Measurements from ENCODE around the gene SDK1. TPM values are rescaled to one million over a fixed set of nuclear protein-coding genes. Genes with fewer than 3 reads are reported as not detected.

Gene SDK1
- total RNA-seq, 1 donor from 2014 or later, result 0.08 TPM

GRCh38 chr7:3585826-3586225 lies 284.8 kb downstream of the SDK1 start:
- no peak overlapping the region for H3K27ac Mint-ChIP-seq
- H3K4me1 Mint-ChIP-seq (ENCODE audit: low read depth), result no peaks in the 10 kb centered on the region
- intact Hi-C loops (cut with micrococcal nuclease), result no loop called here
- no peaks in the 10 kb centered on the region for H3K9me3 Mint-ChIP-seq
- no peaks in the 10 kb centered on the region for H3K27me3 Mint-ChIP-seq (ENCODE audit: insufficient read depth)
- no peaks in the 10 kb centered on the region for H3K36me3 Mint-ChIP-seq (ENCODE audit: low read depth)
- no peak for DNase-seq (ENCODE audit: low spot score)
- no peak overlapping the region for H3K4me3 Mint-ChIP-seq

GRCh38 chr7:3588341-3588740 lies 287.3 kb downstream of the SDK1 start:
- no peak for DNase-seq (ENCODE audit: low spot score)
- no peaks in the 10 kb centered on the region for H3K9me3 Mint-ChIP-seq

DNA sequence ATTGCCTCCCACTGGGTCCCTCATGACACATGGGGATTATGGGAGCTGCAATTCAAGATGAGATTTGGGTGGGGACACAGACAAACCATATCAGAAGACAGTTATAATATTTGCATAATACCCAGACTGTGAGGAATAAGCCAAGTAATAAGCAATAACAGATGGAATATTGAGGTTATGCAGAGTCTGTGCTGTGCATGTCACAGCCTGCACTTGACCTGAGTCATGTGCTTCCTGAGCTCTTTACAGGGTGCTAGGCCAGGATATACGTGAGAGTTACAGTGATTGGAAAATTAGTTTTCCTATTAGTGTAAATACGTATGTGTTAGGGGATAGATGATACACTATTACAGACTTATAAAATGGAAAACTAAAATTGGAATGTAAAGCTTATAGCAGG lies 288.7 kb downstream of the SDK1 start:
- intact Hi-C loops (cut with micrococcal nuclease), result no loop called here
- H3K27me3 Mint-ChIP-seq (ENCODE audit: insufficient read depth), result peaks cover 2% of the 10 kb centered on the region
- H3K36me3 Mint-ChIP-seq (ENCODE audit: low read depth), result no peaks in the 10 kb centered on the region

More at GRCh38 chr7:3588341-3588740, 287.3 kb downstream of the SDK1 start:
- intact Hi-C loops (cut with micrococcal nuclease), result no loop called here
- peaks cover 2% of the 10 kb centered on the region for H3K27me3 Mint-ChIP-seq (ENCODE audit: insufficient read depth)
- no peaks in the 10 kb centered on the region for H3K36me3 Mint-ChIP-seq (ENCODE audit: low read depth)
- H3K27ac Mint-ChIP-seq, result no peak overlapping the region
- H3K4me1 Mint-ChIP-seq (ENCODE audit: low read depth), result no peaks in the 10 kb centered on the region
- H3K4me3 Mint-ChIP-seq, result no peak overlapping the region

GRCh38 chr7:3591219-3591618 lies 290.2 kb downstream of the SDK1 start:
- Mint-ChIP-seq H3K27me3 (ENCODE audit: insufficient read depth) (peaks cover 2% of the 10 kb centered on the region), H3K4me1 (ENCODE audit: low read depth) (no peaks in the 10 kb centered on the region), H3K27ac (no peak overlapping the region), H3K4me3 (no peak overlapping the region), H3K9me3 (no peaks in the 10 kb centered on the region), H3K36me3 (ENCODE audit: low read depth) (no peaks in the 10 kb centered on the region)
- intact Hi-C loops (cut with micrococcal nuclease), result no loop called here
- no peak for DNase-seq (ENCODE audit: low spot score)

More for the DNA sequence above, 288.7 kb downstream of the SDK1 start:
- no peaks in the 10 kb centered on the region for H3K9me3 Mint-ChIP-seq
- no peak overlapping the region for H3K4me3 Mint-ChIP-seq
- no peak overlapping the region for H3K27ac Mint-ChIP-seq
- no peaks in the 10 kb centered on the region for H3K4me1 Mint-ChIP-seq (ENCODE audit: low read depth)
- no peak for DNase-seq (ENCODE audit: low spot score)

GRCh38 chr7:3591944-3592343 lies 290.9 kb downstream of the SDK1 start:
- Mint-ChIP-seq H3K27ac (no peak overlapping the region), H3K4me1 (ENCODE audit: low read depth) (no peaks in the 10 kb centered on the region), H3K9me3 (no peaks in the 10 kb centered on the region), H3K27me3 (ENCODE audit: insufficient read depth) (peaks cover 2% of the 10 kb centered on the region), H3K36me3 (ENCODE audit: low read depth) (no peaks in the 10 kb centered on the region), H3K4me3 (no peak overlapping the region)
- no peak for DNase-seq (ENCODE audit: low spot score)
- intact Hi-C loops (cut with micrococcal nuclease), result no loop called here

- H3K27me3 Mint-ChIP-seq (ENCODE audit: insufficient read depth), result peaks cover 2% of the 10 kb centered on the region
- no peak for DNase-seq (ENCODE audit: low spot score)
Measured at GRCh38 chr7:3592401-3593134, 291.5 kb downstream of the SDK1 start.

DNA sequence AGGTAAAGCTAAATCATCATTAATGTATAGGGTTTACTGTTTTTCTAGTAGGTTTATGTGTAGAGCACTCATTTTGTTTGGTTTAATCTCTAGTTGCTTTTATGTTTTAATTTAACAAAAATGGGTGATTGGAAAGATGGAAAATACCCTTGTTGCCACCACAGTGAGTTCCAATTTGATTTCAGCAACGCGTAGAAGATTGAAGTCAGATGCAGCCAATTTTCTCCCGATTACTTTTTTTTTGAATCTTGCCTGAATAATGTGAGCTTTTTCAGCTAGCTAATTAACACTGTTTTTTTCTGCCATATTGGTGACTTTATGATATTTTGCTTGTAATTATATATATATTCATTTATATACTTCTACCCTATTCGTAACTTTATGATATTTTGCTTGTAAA lies 293.8 kb downstream of the SDK1 start:
- Mint-ChIP-seq H3K36me3 (ENCODE audit: low read depth) (no peaks in the 10 kb centered on the region), H3K4me3 (no peak overlapping the region), H3K9me3 (no peaks in the 10 kb centered on the region), H3K27ac (no peak overlapping the region), H3K27me3 (ENCODE audit: insufficient read depth) (peaks cover 3% of the 10 kb centered on the region), H3K4me1 (ENCODE audit: low read depth) (no peaks in the 10 kb centered on the region)
- no peak for DNase-seq (ENCODE audit: low spot score)
- intact Hi-C loops (cut with micrococcal nuclease), result no loop called here

More at GRCh38 chr7:3592401-3593134, 291.5 kb downstream of the SDK1 start:
- no peaks in the 10 kb centered on the region for H3K9me3 Mint-ChIP-seq
- intact Hi-C loops (cut with micrococcal nuclease), result no loop called here
- no peak overlapping the region for H3K27ac Mint-ChIP-seq
- no peak overlapping the region for H3K4me3 Mint-ChIP-seq
- no peaks in the 10 kb centered on the region for H3K36me3 Mint-ChIP-seq (ENCODE audit: low read depth)
- H3K4me1 Mint-ChIP-seq (ENCODE audit: low read depth), result no peaks in the 10 kb centered on the region

GRCh38 chr7:3598854-3599253 lies 297.8 kb downstream of the SDK1 start:
- Mint-ChIP-seq H3K9me3 (peaks cover 4% of the 10 kb centered on the region), H3K4me3 (no peak overlapping the region), H3K27me3 (ENCODE audit: insufficient read depth) (peaks cover 2% of the 10 kb centered on the region), H3K36me3 (ENCODE audit: low read depth) (no peaks in the 10 kb centered on the region), H3K27ac (no peak overlapping the region), H3K4me1 (ENCODE audit: low read depth) (no peaks in the 10 kb centered on the region)
- intact Hi-C loops (cut with micrococcal nuclease), result no loop called here
- DNase-seq (ENCODE audit: low spot score), result no peak

GRCh38 chr7:3605222-3605621 lies 304.2 kb downstream of the SDK1 start:
- intact Hi-C loops (cut with micrococcal nuclease), result no loop called here
- Mint-ChIP-seq H3K4me1 (ENCODE audit: low read depth) (no peaks in the 10 kb centered on the region), H3K36me3 (ENCODE audit: low read depth) (no peaks in the 10 kb centered on the region), H3K9me3 (peaks cover 9% of the 10 kb centered on the region), H3K4me3 (no peak overlapping the region), H3K27ac (no peak overlapping the region), H3K27me3 (ENCODE audit: insufficient read depth) (peaks cover 2% of the 10 kb centered on the region)
- DNase-seq (ENCODE audit: low spot score), result no peak

DNA sequence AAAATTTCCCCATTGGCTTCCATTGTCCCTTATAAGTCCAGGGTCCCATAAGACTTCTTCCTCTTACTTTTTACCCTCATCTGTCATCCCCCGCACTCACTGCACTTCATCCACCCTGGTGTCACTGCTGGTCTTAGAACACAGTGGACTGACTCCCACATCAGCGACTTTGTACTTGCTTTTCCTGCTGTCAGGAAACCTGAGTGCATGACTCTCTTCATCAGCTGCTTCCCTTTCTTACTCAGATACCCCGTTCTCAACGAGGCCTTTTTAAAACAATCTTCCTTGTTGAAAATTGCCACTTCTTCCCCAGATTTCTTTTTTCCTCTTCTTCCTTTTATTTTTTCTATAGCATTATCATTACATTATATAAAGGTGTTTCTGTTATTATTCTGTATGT lies 305.4 kb downstream of the SDK1 start:
- no peak for DNase-seq (ENCODE audit: low spot score)
- H3K27me3 Mint-ChIP-seq (ENCODE audit: insufficient read depth), result peaks cover 2% of the 10 kb centered on the region
- H3K9me3 Mint-ChIP-seq, result peaks cover 9% of the 10 kb centered on the region
- intact Hi-C loops (cut with micrococcal nuclease), result no loop called here
- no peaks in the 10 kb centered on the region for H3K36me3 Mint-ChIP-seq (ENCODE audit: low read depth)
- no peaks in the 10 kb centered on the region for H3K4me1 Mint-ChIP-seq (ENCODE audit: low read depth)
- no peak overlapping the region for H3K4me3 Mint-ChIP-seq
- H3K27ac Mint-ChIP-seq, result no peak overlapping the region

GRCh38 chr7:3607847-3608246 lies 306.8 kb downstream of the SDK1 start:
- H3K9me3 Mint-ChIP-seq, result peaks cover 9% of the 10 kb centered on the region
- no peaks in the 10 kb centered on the region for H3K36me3 Mint-ChIP-seq (ENCODE audit: low read depth)
- no peak overlapping the region for H3K27ac Mint-ChIP-seq
- no peak overlapping the region for H3K4me3 Mint-ChIP-seq
- DNase-seq (ENCODE audit: low spot score), result no peak
- peaks cover 2% of the 10 kb centered on the region for H3K27me3 Mint-ChIP-seq (ENCODE audit: insufficient read depth)
- H3K4me1 Mint-ChIP-seq (ENCODE audit: low read depth), result no peaks in the 10 kb centered on the region
- intact Hi-C loops (cut with micrococcal nuclease), result no loop called here

DNA sequence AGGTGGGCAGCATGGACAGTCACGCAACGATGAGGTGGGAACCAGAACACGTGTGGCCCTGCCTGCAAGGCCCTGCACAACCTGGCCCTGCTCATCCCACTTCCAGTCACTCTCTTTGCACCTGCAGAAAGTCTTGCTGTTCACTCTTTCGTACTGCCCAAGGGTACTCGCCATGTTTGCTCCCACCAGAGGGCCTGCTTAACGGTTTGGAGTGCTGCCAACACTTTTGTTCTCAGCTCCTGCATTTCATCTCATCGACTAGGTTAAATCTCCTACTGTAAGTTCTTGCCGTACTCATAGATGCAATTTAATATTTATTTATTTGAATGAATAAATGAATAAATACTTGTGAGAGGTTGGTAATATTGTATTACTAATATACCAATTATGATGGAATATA lies 315.3 kb downstream of the SDK1 start:
- Mint-ChIP-seq H3K4me1 (ENCODE audit: low read depth) (no peaks in the 10 kb centered on the region), H3K27me3 (ENCODE audit: insufficient read depth) (no peaks in the 10 kb centered on the region), H3K4me3 (no peak overlapping the region), H3K27ac (no peak overlapping the region), H3K36me3 (ENCODE audit: low read depth) (no peaks in the 10 kb centered on the region), H3K9me3 (no peaks in the 10 kb centered on the region)
- intact Hi-C loops (cut with micrococcal nuclease), result no loop called here
- no peak for DNase-seq (ENCODE audit: low spot score)

DNA sequence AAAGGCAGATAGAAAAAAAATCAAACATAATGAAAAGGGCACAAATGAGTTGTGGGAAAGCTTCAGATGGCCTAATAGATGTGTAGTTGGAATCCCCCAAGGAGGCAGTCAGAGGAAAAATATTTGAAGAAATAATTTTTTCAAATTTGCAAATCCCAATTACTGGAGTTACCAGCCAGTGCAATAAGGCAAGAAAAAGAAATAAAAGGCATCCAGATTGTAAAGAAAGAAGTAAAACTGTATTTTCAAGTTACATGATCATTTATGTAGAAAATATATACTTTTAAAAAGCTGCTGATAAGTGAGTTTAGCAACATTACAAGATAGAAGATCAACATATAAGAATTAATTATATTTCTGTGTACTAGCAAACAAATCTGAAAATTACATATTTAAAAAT lies 329.0 kb downstream of the SDK1 start:
- no peaks in the 10 kb centered on the region for H3K4me1 Mint-ChIP-seq (ENCODE audit: low read depth)

GRCh38 chr7:3634396-3634795 lies 333.3 kb downstream of the SDK1 start:
- H3K4me1 Mint-ChIP-seq (ENCODE audit: low read depth), result no peaks in the 10 kb centered on the region
- no peak overlapping the region for H3K27ac Mint-ChIP-seq
- intact Hi-C loops (cut with micrococcal nuclease), result no loop called here
- H3K27me3 Mint-ChIP-seq (ENCODE audit: insufficient read depth), result no peaks in the 10 kb centered on the region
- H3K36me3 Mint-ChIP-seq (ENCODE audit: low read depth), result no peaks in the 10 kb centered on the region
- no peak overlapping the region for H3K4me3 Mint-ChIP-seq
- DNase-seq (ENCODE audit: low spot score), result no peak
- peaks cover 15% of the 10 kb centered on the region for H3K9me3 Mint-ChIP-seq

More for the DNA sequence above, 329.0 kb downstream of the SDK1 start:
- H3K27ac Mint-ChIP-seq, result no peak overlapping the region
- H3K4me3 Mint-ChIP-seq, result no peak overlapping the region
- H3K36me3 Mint-ChIP-seq (ENCODE audit: low read depth), result no peaks in the 10 kb centered on the region
- H3K9me3 Mint-ChIP-seq, result peaks cover 27% of the 10 kb centered on the region
- intact Hi-C loops (cut with micrococcal nuclease), result no loop called here
- no peak for DNase-seq (ENCODE audit: low spot score)
- no peaks in the 10 kb centered on the region for H3K27me3 Mint-ChIP-seq (ENCODE audit: insufficient read depth)

All from activated T-helper 1 cell treated with anti-CD3 and anti-CD28 coated beads, Interleukin-12 subunit alpha, Interleukin-12 subunit beta, Interleukin-2, Interleukin-4 antibody, amounts not matched to agents 30 ng/mL and 10 ng/mL and 1 ng/mL, durations not matched to agents 14 hours and 24 hours and 36 hours (primary cell).